HG02938 (cell line): Measurements from ENCODE around the gene EDN2.

ENCODE experiments used
- ATAC-seq: cut with Tn5 transposase; IDR thresholded peaks from one replicate; pipeline ENCODE4 v1.9.1; 2021; ENCODE audit warnings: mild to moderate bottlenecking, moderate library complexity; ENCODE audit not compliant: unreplicated experiment

EDN2 gene

DNA sequence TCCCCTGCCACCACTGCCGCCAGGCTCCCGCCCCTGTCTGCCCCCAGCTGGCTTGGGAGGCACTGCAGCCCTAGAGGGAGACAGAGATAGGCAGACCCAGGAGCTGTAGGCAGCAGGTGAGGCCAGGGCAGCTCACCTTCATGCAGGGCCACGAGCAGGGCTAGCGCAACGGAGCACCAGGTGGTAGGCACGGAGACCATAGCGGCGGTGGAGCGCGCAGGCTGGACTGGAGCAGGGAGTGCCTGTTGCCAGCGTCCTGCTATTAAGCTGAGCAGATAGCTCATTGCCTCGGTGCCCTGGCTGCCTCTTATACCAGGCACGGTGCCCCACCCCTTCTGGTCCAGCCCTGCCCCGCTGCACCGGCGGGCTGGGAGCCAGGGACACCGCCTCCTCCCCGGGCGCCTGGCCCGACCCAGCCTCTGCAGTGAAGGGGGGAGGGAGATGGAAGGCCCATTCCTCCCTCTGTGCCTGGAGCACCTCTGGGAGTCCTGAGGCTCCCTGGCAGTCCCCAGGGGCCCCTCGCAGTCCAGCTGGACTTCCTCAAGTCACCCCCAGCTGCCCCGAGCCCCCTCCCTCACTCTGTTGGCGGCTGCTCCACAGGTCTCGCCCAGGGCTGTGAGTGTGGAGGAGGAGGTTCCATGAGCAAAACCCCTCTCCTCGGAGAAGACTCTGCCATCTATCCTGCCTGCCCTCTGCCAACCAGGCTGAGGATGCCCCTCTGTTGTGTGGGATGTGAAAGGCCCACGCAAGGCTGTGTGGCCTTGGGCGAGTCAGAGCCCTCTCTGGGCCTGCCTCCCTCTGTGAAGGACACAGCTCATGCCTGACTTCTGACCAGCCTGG is at the start of gene EDN2:
EDN2 (minus strand) TSS at position 282 of the 840 bp plus-strand sequence; CDS start at position 200, 82 bp downstream.
- no peak for ATAC-seq

- ATAC-seq = no peak
Measured at GRCh38 chr1:41533731-41534080, 49.2 kb upstream of the EDN2 start.

DNA sequence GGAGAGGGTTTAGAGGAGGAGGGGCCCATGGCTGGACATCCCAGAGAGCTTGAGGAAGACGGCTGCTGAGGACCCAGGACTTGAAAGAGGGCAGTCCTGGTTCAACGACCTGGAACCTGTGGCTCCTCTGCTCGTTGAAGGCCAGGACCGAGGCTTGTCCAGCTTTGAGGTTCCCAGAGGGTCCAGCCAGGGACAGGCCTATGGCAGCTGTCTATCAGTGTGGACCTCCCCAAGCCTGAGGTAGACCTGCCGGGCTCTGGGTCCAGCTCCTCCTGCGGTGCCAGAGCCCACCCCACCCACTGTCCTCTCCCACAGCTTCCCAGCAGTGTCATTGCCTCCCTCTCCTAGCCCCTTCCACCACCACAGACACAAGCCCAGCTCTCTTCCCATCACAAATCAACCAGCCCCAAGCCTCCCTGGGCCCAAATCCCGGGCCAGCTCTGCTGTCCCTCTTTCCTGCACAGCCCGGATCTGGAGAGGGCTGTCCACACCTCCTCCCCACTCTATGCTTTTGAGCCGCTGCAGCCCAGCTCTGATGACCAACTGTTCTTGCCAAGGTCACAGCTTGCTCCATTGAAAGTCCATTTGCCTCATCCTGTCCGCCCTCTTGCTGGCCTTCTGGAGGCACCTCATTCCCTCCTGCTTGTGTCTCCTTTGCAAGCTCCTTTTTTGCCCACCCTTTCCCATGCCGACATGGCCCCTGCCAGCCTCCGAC is 48.7 kb upstream of the EDN2 start:
- no peak for ATAC-seq

GRCh38 chr1:41532206-41532975 is 47.9 kb upstream of the EDN2 start:
- ATAC-seq = no peak

DNA sequence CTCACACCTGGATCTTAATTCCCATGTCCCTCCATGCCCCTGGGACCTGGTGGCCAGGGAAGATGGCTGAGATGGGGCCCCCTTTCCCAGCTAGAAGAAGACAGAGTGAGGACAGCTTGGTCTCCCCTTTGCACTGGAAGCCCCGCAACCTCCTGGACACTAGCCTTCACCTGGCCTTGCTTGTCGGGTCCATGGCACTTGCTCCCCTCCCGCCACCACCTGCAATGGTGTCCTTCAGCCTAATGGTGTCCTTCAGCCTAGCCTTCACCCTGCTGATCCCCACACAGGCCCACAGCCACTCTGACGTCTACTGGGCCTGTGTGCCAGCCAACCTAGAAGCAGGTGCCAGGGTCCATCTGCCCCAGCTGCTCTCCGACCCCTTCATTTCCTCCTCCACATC is 45.9 kb upstream of the EDN2 start:
- ATAC-seq = no peak

DNA sequence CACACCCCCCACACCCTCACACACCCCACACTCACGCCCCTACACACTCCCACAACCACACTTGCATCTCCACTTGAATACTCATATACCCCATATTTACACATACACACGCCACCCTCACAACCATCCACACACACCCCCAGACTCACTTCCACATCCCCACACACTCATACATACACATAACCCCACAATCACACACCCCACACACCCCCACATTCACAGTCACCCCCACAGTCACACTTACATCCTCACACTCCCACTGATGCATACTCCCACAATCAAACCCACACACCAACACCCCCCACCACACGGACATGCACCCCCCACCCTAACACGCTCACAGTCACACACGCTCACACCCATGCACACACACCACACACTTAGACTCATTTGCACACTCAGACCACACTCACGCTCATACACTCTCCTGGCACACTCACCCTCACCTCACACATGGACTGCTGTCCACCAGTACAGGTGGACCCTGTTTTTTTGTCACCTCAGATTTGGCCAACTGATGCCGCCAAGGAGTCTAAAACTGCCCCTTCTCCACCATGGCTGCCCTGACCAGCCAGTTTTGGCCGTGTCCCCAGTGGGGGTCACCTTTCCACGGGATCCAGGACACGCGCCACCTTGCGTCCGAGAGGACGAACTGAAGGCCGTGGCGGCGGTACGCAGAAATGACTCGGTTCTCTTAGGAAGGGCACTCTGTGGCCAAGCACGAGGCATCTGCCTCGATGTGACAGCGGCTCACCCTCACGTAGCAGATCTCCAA is 45.3 kb upstream of the EDN2 start:
- ATAC-seq = no peak

GRCh38 chr1:41528726-41529605 is 44.5 kb upstream of the EDN2 start:
- ATAC-seq = no peak

GRCh38 chr1:41528106-41528505 is 43.6 kb upstream of the EDN2 start:
- ATAC-seq = no peak

DNA sequence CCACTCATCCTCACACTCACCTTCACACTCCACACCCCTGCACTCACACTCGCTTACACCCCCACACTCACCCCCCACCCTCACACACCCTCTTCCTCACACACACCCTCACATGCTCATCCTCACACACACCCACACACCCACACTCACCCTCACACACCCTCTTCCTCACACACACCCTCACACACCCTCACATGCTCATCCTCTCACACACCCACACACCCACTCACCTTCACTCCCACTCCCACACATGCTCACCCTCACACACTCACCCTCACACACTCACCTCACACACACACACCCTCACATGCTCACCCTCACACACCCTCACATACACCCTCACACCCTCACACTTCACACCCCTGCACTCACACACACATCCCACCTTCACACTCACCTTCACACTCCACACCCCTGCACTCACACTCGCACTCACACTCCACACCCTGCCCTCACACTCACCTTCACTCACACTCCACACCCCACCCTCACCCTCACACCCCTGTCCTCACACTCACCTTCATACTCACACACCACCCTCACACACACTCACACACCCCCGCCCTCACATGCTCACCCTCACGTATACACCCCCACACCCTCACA is 42.6 kb upstream of the EDN2 start:
- ATAC-seq = no peak

DNA sequence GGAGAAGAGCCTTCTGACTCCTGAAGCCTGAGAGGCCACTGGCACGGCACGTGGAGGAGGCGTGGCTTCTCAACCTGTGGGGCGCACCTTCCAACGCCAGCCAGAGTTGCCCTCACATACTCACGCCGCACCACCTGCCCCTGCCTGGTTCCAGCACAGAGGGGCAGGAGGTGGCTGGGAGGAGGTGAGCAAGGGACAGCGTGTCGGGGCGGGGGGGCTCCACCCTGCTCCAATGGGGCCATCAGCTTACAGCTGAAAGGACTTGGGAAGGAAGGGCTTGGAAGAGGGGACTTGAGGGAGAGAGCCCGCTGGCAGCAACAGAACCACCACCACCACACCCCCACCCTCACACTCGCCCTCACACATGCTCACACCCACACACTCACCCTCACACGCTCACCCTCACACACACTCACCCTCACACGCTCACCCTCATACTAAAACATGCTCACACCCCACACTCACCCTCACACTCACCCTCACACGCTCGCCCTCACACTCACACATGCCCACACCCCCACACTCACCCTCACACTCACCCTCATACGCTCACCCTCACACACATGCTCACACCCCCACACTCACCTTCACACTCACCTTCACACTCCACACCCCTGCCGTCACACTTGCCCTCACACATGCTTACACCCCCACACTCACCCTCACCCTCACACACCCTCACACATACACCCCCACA is 41.6 kb upstream of the EDN2 start:
- ATAC-seq = no peak

DNA sequence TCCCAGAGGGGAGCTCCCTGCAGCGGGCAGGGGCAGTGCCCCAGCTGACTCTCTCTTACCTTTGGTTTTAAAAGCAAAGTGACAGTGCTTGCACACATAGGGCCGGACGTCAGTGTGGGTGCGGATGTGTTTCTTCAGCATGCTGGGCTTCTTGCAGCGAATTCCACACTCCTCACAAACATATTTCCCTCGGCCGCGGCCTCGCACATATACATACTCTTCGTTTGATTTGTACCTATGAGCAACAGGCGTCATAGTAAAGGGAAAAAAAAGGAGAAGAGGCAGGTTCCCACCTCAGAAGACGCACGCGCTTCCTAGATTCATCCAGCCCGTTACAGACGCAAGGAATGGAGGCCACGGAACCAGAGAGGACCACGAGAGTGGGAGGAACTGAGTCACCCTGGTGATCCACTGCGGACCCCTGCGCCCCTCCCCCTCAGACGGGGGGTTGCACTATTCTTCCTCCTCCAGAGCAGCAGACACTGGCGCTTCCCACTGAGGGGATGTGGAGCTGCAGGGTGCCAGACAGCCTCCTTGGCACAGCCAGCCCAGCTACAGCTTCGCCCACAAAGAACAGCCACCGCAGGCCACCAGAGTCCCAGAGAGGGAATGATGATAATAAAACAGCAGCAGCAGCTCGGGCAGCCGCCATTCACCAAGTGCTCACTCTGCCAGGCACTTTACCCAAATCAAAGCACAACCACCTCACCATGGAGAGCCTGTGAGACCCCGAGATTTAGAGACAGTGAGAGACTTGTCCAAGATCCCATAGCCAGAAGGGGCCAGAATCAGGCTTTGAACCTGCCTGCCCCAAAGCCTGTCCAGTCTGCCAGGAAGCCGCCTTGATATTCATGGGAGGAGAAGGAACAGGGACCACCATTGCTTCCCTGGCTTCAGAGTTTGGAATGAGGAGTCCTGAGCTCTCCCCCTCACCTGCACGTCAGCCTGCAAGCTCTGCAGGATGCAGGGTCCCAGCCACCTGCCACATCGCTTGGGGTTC is 40.5 kb upstream of the EDN2 start:
- ATAC-seq = no peak

- no peak for ATAC-seq
Measured at GRCh38 chr1:41523949-41524675, 39.6 kb upstream of the EDN2 start.

- ATAC-seq = no peak
Measured at GRCh38 chr1:41523071-41523470, 38.6 kb upstream of the EDN2 start.

DNA sequence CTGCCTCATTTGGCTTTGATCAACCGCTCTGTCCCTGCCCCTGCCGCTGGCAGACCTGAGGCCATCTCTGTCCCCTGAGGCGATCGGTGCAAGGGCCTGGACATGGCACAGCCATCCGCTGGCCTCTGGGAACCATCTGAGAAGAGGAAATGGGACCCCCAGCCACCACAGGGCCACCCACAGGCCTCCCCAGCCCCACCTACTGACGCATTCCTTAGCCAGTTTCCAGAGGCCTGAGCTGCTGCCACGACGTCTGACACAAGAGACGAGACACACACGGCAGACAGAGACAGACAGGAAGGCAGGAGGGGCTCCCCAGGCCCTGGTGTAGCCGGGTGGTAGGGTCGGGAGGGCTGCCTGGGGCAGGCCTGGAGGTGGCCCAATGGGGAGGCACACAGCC is 37.3 kb upstream of the EDN2 start:
- no peak for ATAC-seq

DNA sequence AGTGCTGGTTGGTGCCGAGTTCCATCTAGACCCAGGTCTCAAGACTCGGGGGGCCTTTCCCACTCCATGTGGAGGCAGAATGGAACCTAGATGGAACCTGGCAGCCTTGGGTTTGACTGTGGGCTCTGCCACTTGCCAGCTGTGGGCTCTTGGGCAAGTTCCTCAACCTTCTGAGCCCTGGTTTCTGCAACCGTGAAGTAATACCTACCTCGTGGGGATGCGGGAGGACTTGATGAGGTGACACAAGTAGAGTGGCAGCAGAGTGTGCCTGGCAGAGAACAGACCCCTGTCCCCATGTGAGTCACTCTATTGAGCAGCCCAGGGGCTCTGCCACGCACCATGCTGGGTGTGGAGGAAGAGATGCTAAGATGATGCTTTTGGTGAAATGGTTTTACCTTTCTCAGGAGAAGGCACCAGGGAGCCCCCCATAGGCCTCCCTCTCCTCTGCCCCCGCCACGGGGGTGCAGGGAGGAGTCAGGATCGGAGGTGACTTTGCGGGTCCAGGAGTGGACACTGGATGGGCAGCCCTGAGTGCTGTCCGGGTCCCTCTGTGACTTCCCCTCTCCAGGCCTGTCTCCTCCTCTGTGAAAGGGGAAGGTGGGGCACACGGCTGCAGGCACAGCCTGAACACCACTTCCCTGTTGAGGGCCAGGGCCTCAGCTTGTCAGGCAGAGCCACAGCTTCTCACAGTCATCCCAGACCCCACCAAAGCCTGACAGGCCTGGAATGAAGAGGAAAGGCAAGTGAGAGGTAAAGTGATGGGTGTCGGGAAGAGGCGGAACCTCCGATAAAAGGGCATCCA is 36.7 kb upstream of the EDN2 start:
- ATAC-seq = no peak

DNA sequence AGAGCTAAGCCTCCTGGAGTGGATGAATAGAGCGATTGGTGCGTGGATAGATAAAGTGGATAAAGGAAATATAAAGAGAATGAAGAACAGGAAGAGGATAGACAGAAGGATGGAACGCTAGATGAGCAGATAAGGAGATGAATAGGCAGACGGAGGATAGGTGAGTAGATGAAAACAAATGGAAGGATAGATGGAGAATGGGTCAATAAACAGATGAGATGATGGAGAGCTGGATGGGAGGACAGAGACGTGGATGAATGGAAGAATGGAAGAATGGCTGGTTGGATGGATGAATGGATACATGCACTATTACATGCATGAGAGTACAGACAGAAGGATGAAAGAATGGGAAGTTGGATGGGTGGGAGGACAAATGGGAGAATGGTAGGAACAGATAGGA is 35.2 kb upstream of the EDN2 start:
- no peak for ATAC-seq
